Nephron progenitor cell (in vitro differentiated cells): ENCODE results near the gene ACIN1.

Source experiments
- DNase-seq: peaks from one replicate; pipeline ENCODE4 v3.0.0; 2021
- H3K27ac Mint-ChIP-seq: 2 replicates; pipeline ENCODE4 v1.8.0; 2021; ENCODE audit warnings: mild to moderate bottlenecking, moderate library complexity, mixed read lengths
- H3K27me3 Mint-ChIP-seq: 2 replicates; pipeline ENCODE4 v1.8.0; 2021; ENCODE audit warnings: mild to moderate bottlenecking, low read depth, mixed read lengths; ENCODE audit not compliant: poor library complexity
- H3K36me3 Mint-ChIP-seq: 2 replicates; pipeline ENCODE4 v1.8.0; 2021; ENCODE audit warnings: low read depth, mixed read lengths
- H3K4me1 Mint-ChIP-seq: 2 replicates; pipeline ENCODE4 v1.8.0; 2021; ENCODE audit warnings: mixed read lengths
- H3K4me3 Mint-ChIP-seq: 2 replicates; pipeline ENCODE4 v1.8.0; 2021; ENCODE audit warnings: mild to moderate bottlenecking, moderate library complexity, mixed read lengths
- H3K9me3 Mint-ChIP-seq: 2 replicates; pipeline ENCODE4 v1.8.0; 2021; ENCODE audit warnings: mild to moderate bottlenecking, moderate library complexity, mixed read lengths
- CTCF ChIP-seq: fragments of 200-600 bp; sonication (generic); IDR thresholded peaks from 2 replicates; pipeline ENCODE4 v1.5.0; 2021; ENCODE audit warnings: antibody characterized with exemption

The ACIN1 gene

GRCh38 chr14:23101213-23101970 is 6.5 kb upstream of the ACIN1 start:
- Mint-ChIP-seq H3K4me1 (peaks cover 25% of the 10 kb centered on the region), H3K27ac (no peak overlapping the region), H3K9me3 (no peaks in the 10 kb centered on the region), H3K27me3 (peaks cover 16% of the 10 kb centered on the region), H3K36me3 (peaks cover 25% of the 10 kb centered on the region), H3K4me3 (no peak overlapping the region)
- no peak for TF ChIP-seq CTCF
- no peak for DNase-seq

DNA sequence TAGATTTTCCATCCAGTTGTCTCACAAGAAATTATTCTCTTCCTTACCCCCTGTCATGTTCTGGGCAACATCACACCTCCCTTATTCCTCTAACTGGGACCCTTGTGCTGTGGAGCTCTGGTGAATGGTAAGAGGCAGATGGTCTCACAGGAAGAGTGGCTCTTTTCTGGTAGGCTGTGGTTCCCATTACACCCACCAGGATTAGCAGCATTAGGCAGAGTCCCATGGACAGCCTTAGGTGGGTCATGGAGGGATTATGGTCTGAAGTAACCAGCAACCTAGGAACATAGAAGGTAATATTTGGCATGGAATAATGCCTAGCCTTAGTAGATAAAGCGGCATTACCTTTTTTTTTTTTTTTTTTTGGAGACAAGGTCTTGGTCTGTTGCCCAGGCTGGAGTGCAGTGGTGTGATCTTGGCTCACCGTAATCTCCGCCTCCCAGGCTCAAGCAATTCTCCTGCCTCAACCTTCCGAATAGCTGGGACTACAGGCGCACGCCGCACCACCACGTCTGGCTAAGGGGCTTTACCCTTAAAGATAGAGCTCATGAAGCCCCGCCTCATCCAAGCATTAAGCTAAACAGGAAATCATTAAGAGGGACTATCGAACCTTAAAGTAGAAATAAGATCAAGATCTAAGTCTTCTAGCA is 4.4 kb upstream of the ACIN1 start:
- Mint-ChIP-seq H3K4me3 (no peak overlapping the region), H3K27me3 (peaks cover 10% of the 10 kb centered on the region), H3K9me3 (no peaks in the 10 kb centered on the region), H3K4me1 (peaks cover 10% of the 10 kb centered on the region), H3K36me3 (peaks cover 25% of the 10 kb centered on the region), H3K27ac (no peak overlapping the region)
- no peak for DNase-seq
- no peak for TF ChIP-seq CTCF

DNA sequence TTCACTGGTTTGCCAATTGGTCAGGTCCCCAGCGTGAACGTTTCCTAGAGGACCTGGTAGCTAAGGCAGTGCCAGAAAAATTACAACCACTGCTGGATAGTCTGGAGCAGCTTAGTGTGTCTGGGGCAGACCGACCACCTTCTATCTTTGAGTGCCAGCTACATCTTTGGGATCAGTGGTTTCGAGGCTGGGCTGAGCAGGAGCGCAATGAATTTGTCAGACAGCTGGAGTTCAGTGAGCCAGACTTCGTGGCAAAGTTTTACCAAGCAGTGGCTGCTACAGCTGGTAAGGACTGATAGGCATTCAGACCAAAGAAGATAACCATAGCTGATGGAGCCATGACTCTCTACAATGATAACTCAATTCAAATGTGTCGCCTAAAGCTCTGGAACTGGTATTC is 2.9 kb upstream of the ACIN1 start:
- Mint-ChIP-seq H3K27ac (peak overlapping the region; percentile 6), H3K4me3 (no peak overlapping the region), H3K4me1 (no peaks in the 10 kb centered on the region), H3K36me3 (peaks cover 25% of the 10 kb centered on the region), H3K9me3 (no peaks in the 10 kb centered on the region), H3K27me3 (no peaks in the 10 kb centered on the region)
- DNase-seq, result no peak
- TF ChIP-seq CTCF, result no peak

DNA sequence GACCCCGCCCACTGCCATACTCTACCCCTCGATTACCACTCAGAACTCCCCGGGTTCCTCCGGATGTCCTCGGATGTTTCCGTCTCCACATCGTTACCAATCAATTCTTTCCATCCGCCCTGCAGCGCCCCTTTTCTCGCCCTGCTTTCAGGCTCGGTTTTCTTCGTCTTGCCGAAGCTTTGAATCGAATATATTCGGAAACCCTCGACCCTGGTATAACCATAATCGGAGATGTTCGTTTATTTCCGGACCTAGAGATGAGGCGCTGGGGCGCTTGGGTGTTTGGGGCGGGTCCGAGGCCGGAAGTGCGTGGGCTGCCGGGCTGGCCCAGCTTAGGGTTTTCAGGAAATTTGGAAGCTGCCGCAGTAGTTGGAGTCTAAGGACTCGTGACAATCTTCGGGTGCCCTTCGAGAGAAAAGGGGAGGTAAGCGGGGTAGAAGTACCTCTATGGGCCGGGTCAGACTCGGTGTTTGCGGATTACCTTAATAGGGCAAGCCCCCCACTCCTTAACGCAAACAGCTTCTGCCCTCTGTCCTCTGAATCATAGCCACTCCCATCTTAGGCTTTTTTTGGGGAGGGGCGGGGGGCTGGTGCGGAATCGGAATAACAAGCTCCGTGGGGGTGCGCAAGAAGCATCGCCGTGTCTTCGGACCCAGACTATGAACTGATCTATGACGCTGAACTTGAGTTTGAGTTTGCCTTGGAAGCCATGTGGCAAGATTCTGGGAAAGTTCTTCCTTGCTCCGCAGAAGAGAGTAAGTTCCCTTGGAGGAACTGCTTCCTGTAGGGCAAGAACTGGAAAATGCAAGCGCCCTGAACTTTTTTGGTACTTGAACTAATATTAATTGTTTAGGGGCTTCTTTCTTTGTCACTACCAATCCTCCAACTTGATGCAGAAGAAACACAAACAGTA is 516 bp upstream of the ACIN1 start, which contains the start of gene C14orf119:
Gene C14orf119, plus strand, starts transcription at position 310 of the 913 bp plus-strand sequence. CDS start 2,154 bp downstream, outside the sequence.
- peak; percentile 100 for DNase-seq

More for the DNA sequence above, 516 bp upstream of the ACIN1 start, which contains the start of gene C14orf119:
- no peaks in the 10 kb centered on the region for H3K9me3 Mint-ChIP-seq
- H3K4me3 Mint-ChIP-seq, result no peak within 1 kb of the TSS
- H3K4me1 Mint-ChIP-seq, result peaks cover 6% of the 10 kb centered on the region
- peaks cover 39% of the 10 kb centered on the region for H3K36me3 Mint-ChIP-seq
- no peak for TF ChIP-seq CTCF
- no peak within 1 kb of the TSS for H3K27ac Mint-ChIP-seq
- no peaks in the 10 kb centered on the region for H3K27me3 Mint-ChIP-seq
